CD14-positive monocyte (primary cell): ENCODE measurements around the gene JARID2. TPM values are rescaled to one million over a fixed set of nuclear protein-coding genes. Genes with fewer than 3 reads are reported as not detected.

Experiments used
- DNase-seq, 3 donors: peaks; one replicate each; pipeline ENCODE4 v3.0.0-alpha.2; 2011 to 2022
- H2AFZ ChIP-seq: 2 replicates; pipeline ENCODE4 v1.6.0; 2012; ENCODE audit warnings: mild to moderate bottlenecking, low read depth, low read length, inconsistent platforms; ENCODE audit not compliant: insufficient read depth, poor library complexity, severe bottlenecking
- H3K27ac ChIP-seq, 2 donors: 1 replicate in 1 of 2; 2 replicates in 1 of 2; pipeline ENCODE4 v1.5.1; 2012 to 2013; ENCODE audit warnings: low read length in 2 of 2, control low read depth in 1 of 2, inconsistent platforms in 1 of 2, low read depth in 1 of 2, mild to moderate bottlenecking in 1 of 2
- H3K27me3 ChIP-seq, 2 donors: one replicate each; pipeline versions ENCODE4 v1.6.0 to v1.6.1; 2011 to 2013; ENCODE audit warnings: low read length in 2 of 2; ENCODE audit not compliant: control insufficient read depth in 2 of 2, insufficient read depth in 2 of 2
- H3K36me3 ChIP-seq, 2 donors: replicated peaks in 1 of 2; 1 replicate in 1 of 2; 2 replicates in 1 of 2; pipeline versions ENCODE4 v1.5.1 to v1.6.1; 2012 to 2013; ENCODE audit warnings: low read length in 2 of 2, control low read depth in 1 of 2, inconsistent platforms in 1 of 2, mild to moderate bottlenecking in 1 of 2; ENCODE audit not compliant: insufficient read depth in 2 of 2, control insufficient read depth in 1 of 2
- H3K4me1 ChIP-seq, 2 donors: 1 replicate in 1 of 2; 2 replicates in 1 of 2; pipeline versions ENCODE4 v1.5.1 to v1.6.1; 2012 to 2013; ENCODE audit warnings: low read length in 2 of 2, control low read depth in 1 of 2, inconsistent platforms in 1 of 2, mild to moderate bottlenecking in 1 of 2, moderate library complexity in 1 of 2; ENCODE audit not compliant: insufficient read depth in 2 of 2, control insufficient read depth in 1 of 2
- H3K4me2 ChIP-seq: replicated peaks from 2 replicates; pipeline ENCODE3; 2012; ENCODE audit warnings: low read length, moderate library complexity, mild to moderate bottlenecking; ENCODE audit not compliant: poor library complexity, severe bottlenecking; ENCODE audit errors: extremely low read depth
- H3K4me3 ChIP-seq, 3 experiments: fragments of 200-600 bp in 1 of 3; sonication (generic) in 1 of 3; replicated peaks in 1 of 3; 1 replicate in 2 of 3; 2 replicates in 1 of 3; pipeline ENCODE4 v1.5.1; 2011 to 2013; ENCODE audit warnings: low read length in 3 of 3, mild to moderate bottlenecking in 3 of 3, control low read depth in 2 of 3, low read depth in 2 of 3, inconsistent platforms in 1 of 3, moderate library complexity in 1 of 3
- H3K79me2 ChIP-seq: 2 replicates; pipeline ENCODE4 v1.6.0; 2012; ENCODE audit warnings: mild to moderate bottlenecking, control low read depth, inconsistent platforms, low read length, moderate library complexity; ENCODE audit not compliant: insufficient read depth
- H3K9ac ChIP-seq: 2 replicates; pipeline ENCODE4 v1.6.0; 2017; ENCODE audit warnings: low read length, mild to moderate bottlenecking; ENCODE audit not compliant: insufficient read depth, poor library complexity, severe bottlenecking
- H3K9me3 ChIP-seq, 2 donors: replicated peaks in 1 of 2; 1 replicate in 1 of 2; 2 replicates in 1 of 2; pipeline versions ENCODE4 v1.5.1 to v1.6.1; 2012 to 2013; ENCODE audit warnings: low read length in 2 of 2, control low read depth in 1 of 2; ENCODE audit not compliant: control insufficient read depth in 1 of 2, insufficient read depth in 1 of 2
- H4K20me1 ChIP-seq: 2 replicates; pipeline ENCODE4 v1.6.0; 2012; ENCODE audit warnings: mild to moderate bottlenecking, low read length, control low read depth, moderate library complexity; ENCODE audit not compliant: insufficient read depth
- H3K27ac Mint-ChIP-seq, 7 donors: one replicate each; pipeline ENCODE4 v1.8.0; 2020; ENCODE audit warnings: mild to moderate bottlenecking in 7 of 7, mixed read lengths in 7 of 7, moderate library complexity in 6 of 7, inconsistent platforms in 2 of 7
- H3K27me3 Mint-ChIP-seq, 3 donors: one replicate each; pipeline ENCODE4 v1.8.0; 2021 to 2022; ENCODE audit warnings: low read depth in 3 of 3, mild to moderate bottlenecking in 3 of 3, mixed read lengths in 3 of 3, moderate library complexity in 3 of 3, inconsistent platforms in 1 of 3
- H3K36me3 Mint-ChIP-seq, 2 donors: one replicate each; pipeline ENCODE4 v1.8.0; 2020; ENCODE audit warnings: mixed read lengths in 2 of 2, inconsistent platforms in 1 of 2, mild to moderate bottlenecking in 1 of 2
- H3K4me1 Mint-ChIP-seq: one replicate; pipeline ENCODE4 v1.8.0; 2020; ENCODE audit warnings: mild to moderate bottlenecking, mixed read lengths
- H3K4me3 Mint-ChIP-seq, 2 donors: one replicate each; pipeline ENCODE4 v1.8.0; 2020; ENCODE audit warnings: mild to moderate bottlenecking in 2 of 2, mixed read lengths in 2 of 2, moderate library complexity in 1 of 2
- H3K9me3 Mint-ChIP-seq, 7 donors: one replicate each; pipeline ENCODE4 v1.8.0; 2020 to 2022; ENCODE audit warnings: mixed read lengths in 7 of 7, mild to moderate bottlenecking in 6 of 7, moderate library complexity in 6 of 7, inconsistent platforms in 2 of 7
- CTCF ChIP-seq: fragments of 200-600 bp; IDR thresholded peaks from one replicate; pipeline ENCODE4 v1.8.0; 2022; ENCODE audit warnings: antibody characterized with exemption, mild to moderate bottlenecking
- WGBS: methylation state at CpG from one replicate; pipeline ENCODE4 v1.1.5; 2013; ENCODE audit warnings: missing lambda C conversion rate; ENCODE audit not compliant: insufficient coverage; 5-methylcytosine and 5-hydroxymethylcytosine counted together
- intact Hi-C, 2 donors: fragments of 100-400 bp; cut with micrococcal nuclease; formaldehyde crosslinking; loops; one replicate each; pipeline versions ENCODE4 v1.15.0 to v1.15.1; 2023
- polyA plus RNA-seq, 3 donors: library from polyadenylated mRNA; depleted of rRNA in 1 of 3; unstranded in 2 of 3; stranded (reverse) in 1 of 3; fragments of 300-500 nt in 2 of 3; fragments of >200 nt in 1 of 3; fragmentation: Illumina TruSeq in 2 of 3; gene quantifications; 1 replicate in 2 of 3; 2 replicates in 1 of 3; pipeline ENCODE4 v1.2.3, GENCODE V29; 2012 to 2021

Gene JARID2
- polyA plus RNA-seq, 3 donors: 6.8 to 17.5 (median 12.5) TPM

- Histone ChIP-seq H3K9ac (no peak overlapping the region), H3K4me3 (no peak overlapping the region), H3K36me3 (peaks cover 0 to 8% of the 10 kb centered on the region in 2 donors), H3K27ac (peak overlapping the region in 1 of 2 donors; percentile 46), H3K9me3 (no peaks in the 10 kb centered on the region), H3K4me1 (peaks cover 28 to 44% of the 10 kb centered on the region in 2 donors), H3K27me3 (no peaks in the 10 kb centered on the region), H3K79me2 (peaks cover 88% of the 10 kb centered on the region), H2AFZ (no peak overlapping the region), H4K20me1 (peaks cover 87% of the 10 kb centered on the region), H3K4me2 (no peak overlapping the region)
- H3K27me3 Mint-ChIP-seq: peaks cover 0 to 1% (median 0%) of the 10 kb centered on the region in 3 donors
- intact Hi-C loops: no loop called here
- no peak for TF ChIP-seq CTCF
- H3K27ac Mint-ChIP-seq: peak overlapping the region in 3 of 7 donors; percentile 8 to 68 (median 20)
- no peak overlapping the region for H3K4me3 Mint-ChIP-seq
- no peak for DNase-seq
- no CpG with 5 or more reads among the region's 2 CpGs for WGBS
- H3K36me3 Mint-ChIP-seq: peaks cover 41 to 48% of the 10 kb centered on the region in 2 donors
- H3K9me3 Mint-ChIP-seq: peaks cover 4 to 21% (median 8%) of the 10 kb centered on the region in 7 donors
- peaks cover 53% of the 10 kb centered on the region for H3K4me1 Mint-ChIP-seq
These were observed 173.6 kb downstream of the JARID2 start for GRCh38 chr6:15419493-15419892.

- Mint-ChIP-seq H3K4me1 (peaks cover 67% of the 10 kb centered on the region), H3K36me3 (peaks cover 48 to 51% of the 10 kb centered on the region in 2 donors), H3K9me3 (peaks cover 4 to 19% (median 5%) of the 10 kb centered on the region in 7 donors), H3K4me3 (peak overlapping the region; percentile 20 to 70), H3K27me3 (peaks cover 0 to 1% (median 0%) of the 10 kb centered on the region in 3 donors), H3K27ac (peak overlapping the region; percentile 82 to 92 (median 89))
- Histone ChIP-seq H3K36me3 (peaks cover 0 to 8% of the 10 kb centered on the region in 2 donors), H3K79me2 (peaks cover 96% of the 10 kb centered on the region), H3K9ac (peak overlapping the region; percentile 19), H3K4me2 (peak overlapping the region; percentile 58), H2AFZ (no peak overlapping the region), H3K4me3 (peak overlapping the region in 1 of 3 experiments; percentile 40), H3K27ac (peak overlapping the region; percentile 54 to 72), H3K4me1 (peaks cover 35 to 53% of the 10 kb centered on the region in 2 donors), H4K20me1 (peaks cover 95% of the 10 kb centered on the region), H3K27me3 (no peaks in the 10 kb centered on the region), H3K9me3 (no peaks in the 10 kb centered on the region)
- no peak for TF ChIP-seq CTCF
- DNase-seq: peak in 2 of 3 donors; percentile 64 to 75
- intact Hi-C loops: loop anchor here in 1 of 2 donors (10.0 kb wide), 1 partner anchor 56 kb away; no protein-coding TSS in a partner anchor
- WGBS: 35% methylated on average over 4 of the region's 10 CpGs
These were observed 175.1 kb downstream of the JARID2 start for GRCh38 chr6:15420959-15421438.
